Activated T-helper 1 cell treated with anti-CD3 and anti-CD28 coated beads, Interleukin-2, amount 50 U/mL, for 16 hours (primary cell): ENCODE data around the gene RASSF3.
"Not testable (repeated sequence)": the region's sequence is repeated elsewhere in the genome, so short reads cannot be mapped to it uniquely, and the experiment has no call there.

Source experiments
- DNase-seq, 2 donors: peaks; one replicate each; pipeline ENCODE4 v3.0.0-alpha.2; 2020; ENCODE audit warnings: low read depth in 1 of 2, low spot score in 1 of 2

The RASSF3 gene

GRCh38 chr12:64633011-64633939 lies 23.0 kb downstream of the RASSF3 start:
- no peak for DNase-seq

GRCh38 chr12:64633940-64634337 lies 23.6 kb downstream of the RASSF3 start:
- no peak for DNase-seq

- DNase-seq, result no peak
Measured at GRCh38 chr12:64634508-64635092, 24.3 kb downstream of the RASSF3 start.

DNA sequence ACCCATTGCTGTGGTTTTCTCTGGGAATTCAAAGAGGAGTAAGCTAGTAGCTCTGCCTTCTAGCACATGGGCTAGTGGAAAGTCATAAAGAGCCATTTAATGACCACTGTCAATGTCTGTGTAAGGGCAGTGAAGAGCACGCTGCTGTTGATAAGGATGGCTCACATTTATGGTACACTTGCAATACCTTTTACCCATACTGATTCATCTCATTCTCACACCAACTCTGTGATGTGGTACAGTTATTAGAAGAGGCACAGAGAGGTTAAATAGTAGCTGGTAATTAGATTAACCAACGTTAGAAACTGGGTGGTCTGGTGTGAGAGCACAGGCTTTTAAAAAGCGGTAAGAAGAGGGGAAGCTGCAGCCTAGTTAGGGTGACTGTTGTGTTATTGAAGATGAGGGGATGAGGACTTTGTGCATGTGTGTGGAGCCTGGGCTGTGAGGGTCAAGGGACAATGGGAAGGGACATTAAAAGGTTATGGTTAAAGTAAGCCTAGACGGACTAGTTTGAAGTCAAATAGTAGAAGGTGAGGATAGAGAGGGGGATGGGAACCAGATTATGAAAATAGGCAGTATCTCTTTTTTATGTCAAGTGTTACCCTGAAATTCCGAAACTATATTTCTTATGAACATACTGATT lies 25.2 kb downstream of the RASSF3 start:
- DNase-seq, result no peak

DNA sequence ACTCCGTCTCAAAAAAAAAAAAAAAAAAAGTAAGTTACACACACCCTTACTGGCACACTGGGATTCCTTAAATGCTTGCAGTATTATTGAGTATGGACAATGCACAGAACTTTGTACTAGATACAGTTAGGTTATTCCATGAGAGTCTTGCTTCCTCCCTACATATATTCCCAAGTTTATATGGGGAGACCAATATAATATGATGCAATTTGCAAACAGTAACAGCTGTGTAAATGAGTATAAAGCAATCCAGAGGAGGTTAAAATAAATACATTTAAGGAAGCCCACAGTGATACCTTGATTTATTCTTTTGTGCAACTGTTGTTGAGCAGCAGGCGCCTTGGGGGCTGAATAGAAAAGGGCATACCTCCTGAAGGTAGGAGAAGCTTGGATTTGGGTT lies 26.6 kb downstream of the RASSF3 start:
- DNase-seq, result no peak

DNA sequence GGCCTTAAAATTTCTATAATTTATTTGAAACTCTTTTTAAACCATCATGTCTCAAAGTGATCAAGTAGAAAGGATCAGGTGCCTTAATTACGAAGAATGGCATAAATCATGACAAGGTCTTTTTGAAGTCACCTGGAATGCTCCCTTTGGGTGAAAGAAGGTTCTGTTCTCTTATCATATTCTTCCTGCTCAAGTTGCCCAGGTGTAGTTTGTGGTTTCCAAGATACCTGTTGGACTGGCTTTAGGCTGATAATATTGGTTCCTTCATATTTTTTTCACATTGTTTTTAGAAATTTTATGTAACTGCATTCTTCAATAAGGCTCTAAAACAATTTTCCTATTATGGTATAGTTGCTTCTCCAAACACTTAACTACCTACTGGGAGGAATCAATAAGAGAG lies 29.2 kb downstream of the RASSF3 start:
- DNase-seq, result no peak

DNA sequence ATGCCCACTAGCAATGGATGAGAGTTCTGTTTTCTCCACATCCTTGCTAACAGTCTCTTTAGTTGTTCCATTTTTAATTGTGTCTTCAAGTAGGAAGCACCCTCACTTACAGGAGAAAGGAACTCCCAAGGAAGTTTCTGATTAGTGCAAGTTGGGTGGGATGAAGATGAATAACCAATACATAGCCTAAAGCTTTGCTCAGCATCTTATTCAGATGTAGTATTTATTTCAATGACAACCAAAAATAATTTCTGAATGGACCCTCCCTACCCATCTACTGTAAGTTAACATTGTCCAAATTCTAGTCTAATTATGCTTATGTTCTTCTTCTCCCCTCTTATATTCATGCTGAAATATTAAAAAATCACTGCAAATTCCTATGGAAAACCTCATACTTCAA lies 36.0 kb downstream of the RASSF3 start:
- DNase-seq, result no peak

DNA sequence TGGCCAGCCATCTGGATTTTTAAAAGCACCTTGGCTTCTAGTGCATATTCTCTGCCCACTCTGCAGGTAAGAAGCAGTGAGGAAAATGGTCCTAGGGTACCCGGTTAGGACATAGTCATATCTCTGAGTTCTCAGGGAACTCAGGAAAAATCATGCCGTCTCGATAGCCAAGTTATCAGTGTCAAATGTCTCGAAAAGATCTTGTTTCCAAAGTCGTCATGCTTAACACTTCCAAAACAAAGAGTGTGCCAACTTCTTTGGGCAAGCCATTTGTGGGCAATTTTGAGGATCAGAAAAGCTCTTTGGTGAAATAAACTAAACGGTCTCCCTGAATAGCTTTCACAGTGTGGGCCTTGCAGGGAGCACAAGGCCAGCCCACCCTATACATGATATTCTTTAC lies 39.2 kb downstream of the RASSF3 start:
- no peak for DNase-seq

GRCh38 chr12:64650762-64651161 lies 40.5 kb downstream of the RASSF3 start:
- no peak for DNase-seq

GRCh38 chr12:64652346-64652745 lies 42.1 kb downstream of the RASSF3 start:
- DNase-seq, result no peak

DNA sequence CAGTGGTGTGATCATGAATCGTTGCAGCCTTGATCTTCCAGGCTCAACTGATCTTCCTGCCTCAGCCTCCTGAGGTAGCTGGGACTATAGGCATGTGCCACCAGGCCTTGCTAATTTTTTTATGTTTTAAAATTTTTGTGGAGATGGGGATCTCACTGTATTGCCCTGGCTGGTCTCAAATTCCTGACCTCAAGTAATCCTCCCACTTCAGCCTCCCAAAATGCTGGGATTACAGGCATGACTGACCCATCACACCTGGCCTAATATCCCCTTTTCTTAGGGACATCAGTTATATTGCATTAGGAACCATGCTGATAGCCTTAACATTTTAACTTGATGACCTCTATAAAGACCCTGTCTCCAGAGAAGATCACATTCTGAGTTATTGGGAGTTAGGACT lies 42.8 kb downstream of the RASSF3 start:
- no peak for DNase-seq

DNA sequence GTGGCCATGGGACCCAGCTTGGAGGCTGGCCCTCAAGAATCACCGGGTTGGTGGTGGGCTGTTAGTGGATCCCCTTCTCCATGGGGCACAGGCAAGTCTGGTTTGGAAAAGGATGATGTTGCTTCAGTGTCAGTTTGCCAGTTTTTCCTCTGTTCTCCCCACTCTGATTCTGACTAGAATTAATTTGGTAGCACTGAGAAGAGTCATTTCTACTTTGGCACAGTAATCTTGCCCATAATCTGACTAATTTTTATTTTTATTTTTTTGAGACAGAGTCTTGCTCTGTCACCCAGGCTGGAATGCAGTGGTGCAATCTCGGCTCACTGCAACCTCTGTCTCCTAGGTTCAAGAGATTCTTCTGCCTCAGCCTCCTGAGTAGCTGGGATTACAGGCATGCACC lies 43.6 kb downstream of the RASSF3 start:
- not testable (repeated sequence) for DNase-seq

DNA sequence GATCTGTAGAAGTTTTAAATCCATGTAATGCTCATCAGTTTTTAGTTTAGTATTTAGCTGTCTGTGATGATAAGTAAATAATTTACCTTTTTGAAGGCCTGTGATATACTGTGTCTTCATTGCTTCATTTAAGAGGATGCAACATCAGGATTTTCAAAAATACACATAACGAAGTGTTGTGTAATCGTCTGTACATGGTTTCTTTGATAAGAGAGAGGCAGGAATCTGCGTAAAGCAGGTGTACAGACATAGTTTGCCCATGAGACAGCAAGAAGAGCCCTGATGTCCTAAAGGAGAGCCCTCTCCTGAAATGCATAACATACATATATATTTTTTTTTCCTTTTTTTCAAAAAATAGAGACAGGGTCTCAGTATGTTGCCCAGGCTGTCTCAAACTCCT lies 44.8 kb downstream of the RASSF3 start:
- no peak for DNase-seq

DNA sequence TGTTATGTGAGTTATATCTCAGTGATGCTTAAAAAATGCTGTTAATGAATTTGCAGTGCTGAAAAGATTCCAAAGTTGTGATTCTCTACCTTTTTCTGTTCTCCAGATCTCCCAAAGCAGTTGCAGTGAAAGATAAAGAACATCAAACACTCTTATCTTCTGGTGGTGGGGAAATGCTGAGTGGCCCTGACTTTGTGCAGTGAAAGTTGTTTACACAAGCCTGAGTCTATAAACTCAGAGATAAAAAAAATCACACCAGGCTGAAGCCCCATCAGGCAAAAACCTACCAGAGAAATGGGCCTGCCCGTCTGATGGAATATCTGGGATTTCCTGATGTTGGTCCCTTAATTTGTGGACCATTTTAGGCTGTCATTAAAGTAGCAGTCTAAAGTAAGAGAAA lies 46.1 kb downstream of the RASSF3 start:
- DNase-seq, result no peak

DNA sequence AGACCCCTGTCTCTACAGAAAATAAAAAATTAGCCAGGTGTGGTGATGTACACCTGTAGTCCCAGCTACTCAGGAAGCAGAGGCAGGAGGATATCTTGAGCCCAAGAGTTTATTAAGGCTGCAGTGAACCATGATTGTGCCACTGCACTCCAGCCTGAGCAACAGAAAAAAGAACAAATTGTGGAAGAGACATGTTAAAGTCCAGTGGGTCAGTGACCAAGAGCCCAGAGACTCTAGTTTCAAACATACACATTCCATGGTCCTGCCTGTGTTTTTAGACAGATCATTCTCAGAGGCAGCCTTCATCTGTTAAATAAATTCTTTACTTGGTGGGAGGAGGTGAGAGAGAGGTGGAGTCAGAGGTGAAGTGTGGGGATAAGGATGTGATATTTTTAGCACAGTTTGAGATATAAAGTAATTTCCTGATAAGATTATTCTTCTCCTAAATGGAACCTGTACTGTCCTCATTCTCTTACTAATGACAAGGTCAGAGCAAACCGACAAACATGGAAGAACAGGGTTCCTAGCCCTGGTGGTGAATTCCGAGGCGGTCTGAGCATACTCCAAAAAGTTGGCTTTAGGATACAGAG lies 48.7 kb downstream of the RASSF3 start:
- no peak for DNase-seq

GRCh38 chr12:64660237-64661018 lies 50.1 kb downstream of the RASSF3 start:
- no peak for DNase-seq

DNA sequence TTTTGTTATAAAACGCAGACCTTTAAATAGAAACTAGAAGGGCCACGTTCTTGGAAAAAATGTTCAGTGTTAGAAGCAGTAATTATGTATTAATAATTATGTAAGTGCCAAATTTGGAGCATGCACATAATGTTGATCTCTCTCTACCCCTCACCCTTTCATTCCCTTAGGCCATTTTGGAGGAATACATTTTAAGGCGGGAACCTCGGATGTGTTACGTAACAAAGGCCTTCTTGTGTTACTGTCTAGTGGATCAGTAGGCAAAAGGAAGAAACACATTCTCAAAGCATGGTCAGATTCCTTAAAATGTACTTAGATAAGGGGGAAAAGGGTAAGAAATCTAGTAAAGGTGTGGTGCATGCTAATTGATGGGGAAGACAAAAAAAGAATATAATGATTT lies 52.7 kb downstream of the RASSF3 start:
- DNase-seq, result no peak

DNA sequence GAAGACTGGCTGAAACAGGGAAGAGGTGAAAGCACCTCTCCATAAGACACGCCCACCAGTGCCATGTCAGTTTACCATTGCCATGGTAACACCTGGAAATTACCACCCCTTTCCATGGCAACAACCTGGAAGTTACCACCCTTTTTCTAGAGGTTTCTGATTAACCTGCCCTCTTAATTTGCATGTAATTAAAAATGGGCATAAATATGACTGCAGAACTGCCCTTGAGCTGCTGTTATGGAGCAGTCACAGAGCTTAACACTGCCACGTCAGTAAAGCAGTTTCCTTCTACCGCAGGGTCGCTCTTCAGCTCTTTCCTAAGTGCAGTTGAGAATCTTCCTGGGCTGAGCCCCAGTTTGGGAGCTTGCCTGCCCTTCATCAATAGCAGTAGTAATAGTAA lies 55.2 kb downstream of the RASSF3 start:
- peak in 1 of 2 donors; percentile 32 for DNase-seq

DNA sequence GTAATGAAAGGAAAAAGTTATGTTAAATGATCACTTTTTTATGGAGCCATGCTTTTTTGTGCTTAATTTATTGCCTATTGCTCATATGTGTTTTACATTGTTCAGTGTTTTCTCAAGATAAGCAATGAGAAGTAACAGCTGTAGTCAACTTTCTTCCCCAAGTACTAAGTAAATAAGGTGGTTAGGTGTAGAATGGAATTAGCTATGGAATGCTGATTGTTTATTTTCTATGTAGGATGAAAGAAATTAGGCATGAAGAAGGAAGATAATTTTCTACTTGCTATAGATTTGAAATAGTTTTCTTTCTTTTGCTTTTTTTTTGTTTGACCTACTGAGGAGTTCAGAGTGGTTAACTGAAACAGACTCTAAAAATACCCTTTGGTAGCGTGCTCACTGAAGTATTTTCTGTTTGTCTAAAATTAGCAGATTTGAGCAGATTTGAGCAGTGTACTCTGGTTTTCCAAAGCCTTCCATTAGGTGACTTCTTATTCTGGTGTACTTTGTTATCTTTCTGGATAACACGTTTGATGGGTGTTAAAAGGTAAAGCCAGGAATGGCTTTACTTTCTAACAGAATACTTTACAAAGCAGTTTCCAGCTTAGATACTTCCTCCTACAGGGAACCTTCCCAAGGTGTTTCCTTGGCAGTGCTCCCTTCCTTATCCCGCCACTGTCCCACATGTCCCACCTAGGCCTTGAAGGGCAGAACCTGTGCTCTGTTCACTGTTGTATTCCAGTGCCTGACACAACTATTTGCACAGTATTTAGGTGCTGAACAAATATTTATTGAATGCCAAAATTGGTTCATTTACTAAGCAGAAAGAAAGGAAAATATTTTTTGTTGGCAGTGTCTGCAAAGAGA lies 56.0 kb downstream of the RASSF3 start:
- DNase-seq, result no peak

DNA sequence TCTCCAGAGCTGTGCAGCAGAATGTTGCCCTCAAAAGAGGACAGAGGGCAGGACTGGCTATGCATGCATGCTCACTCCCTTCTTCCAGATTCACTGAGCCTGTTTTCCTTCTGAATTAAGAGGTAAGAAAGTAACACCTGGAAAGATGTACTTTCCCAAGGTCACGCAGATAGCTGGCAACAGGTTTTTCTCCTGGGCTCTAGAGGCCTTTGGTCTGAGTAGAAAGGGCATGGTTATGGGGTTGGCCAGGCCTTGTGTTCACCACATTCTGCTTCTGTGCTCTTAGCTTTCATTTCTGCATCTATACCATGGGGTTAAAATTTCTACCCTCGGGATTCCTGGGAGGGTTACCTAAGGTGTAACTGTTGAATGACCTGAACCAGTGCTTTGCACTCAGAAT lies 57.5 kb downstream of the RASSF3 start:
- DNase-seq, result no peak
